HG03460 (cell line): ENCODE data around the gene SYT3.

Experiments used
- ATAC-seq: cut with Tn5 transposase; IDR thresholded peaks from one replicate; pipeline ENCODE4 v1.9.1; 2021; ENCODE audit not compliant: unreplicated experiment

Gene SYT3

GRCh38 chr19:50661766-50662650 lies 22.3 kb upstream of the SYT3 start:
- ATAC-seq: no peak

- ATAC-seq: no peak
Measured at GRCh38 chr19:50661023-50661422, 21.3 kb upstream of the SYT3 start.

GRCh38 chr19:50660088-50660366 lies 20.3 kb upstream of the SYT3 start:
- no peak for ATAC-seq

GRCh38 chr19:50659318-50660087 lies 19.8 kb upstream of the SYT3 start:
- no peak for ATAC-seq

- no peak for ATAC-seq
Measured at GRCh38 chr19:50658441-50659317, 19.0 kb upstream of the SYT3 start.

- no peak for ATAC-seq
Measured at GRCh38 chr19:50657712-50658440, 18.2 kb upstream of the SYT3 start.

GRCh38 chr19:50657222-50657669 lies 17.6 kb upstream of the SYT3 start:
- no peak for ATAC-seq

GRCh38 chr19:50654882-50655281 lies 15.2 kb upstream of the SYT3 start:
- no peak for ATAC-seq

GRCh38 chr19:50652722-50653121 lies 13.0 kb upstream of the SYT3 start:
- no peak for ATAC-seq

GRCh38 chr19:50651174-50651573 lies 11.5 kb upstream of the SYT3 start:
- no peak for ATAC-seq

- no peak for ATAC-seq
Measured at GRCh38 chr19:50649433-50650391, 10.0 kb upstream of the SYT3 start, which contains the start of gene C19orf81. Gene C19orf81, plus strand, starts transcription at chr19:50649445. Its CDS starts 0 bp downstream, at chr19:50649445.

GRCh38 chr19:50648659-50649058 lies 9.0 kb upstream of the SYT3 start:
- no peak for ATAC-seq

- ATAC-seq: no peak
Measured at GRCh38 chr19:50647879-50648615, 8.4 kb upstream of the SYT3 start.

- no peak for ATAC-seq
Measured at GRCh38 chr19:50646074-50646807, 6.6 kb upstream of the SYT3 start.

- ATAC-seq: no peak
Measured at GRCh38 chr19:50645107-50645506, 5.4 kb upstream of the SYT3 start.

- no peak for ATAC-seq
Measured at GRCh38 chr19:50644315-50644915, 4.7 kb upstream of the SYT3 start.

GRCh38 chr19:50640368-50640767 lies 687 bp upstream of the SYT3 start:
- no peak for ATAC-seq

- ATAC-seq: no peak
Measured at GRCh38 chr19:50638600-50638999, 1.1 kb downstream of the SYT3 start.
